ENCODE measurements around the gene GNG12. TPM values are rescaled to one million over a fixed set of nuclear protein-coding genes. Genes with fewer than 3 reads are reported as not detected.
A peak's percentile ranks its signal among the peaks of the same experiment; 100 is the strongest.

Gene GNG12
- total and polyA plus RNA-seq, 9 of the 15 experiments (the other 6 are each of a cell fraction or from before 2014, with no cell fraction given): 2.6 to 6.0 (median 4.1) TPM

- Histone ChIP-seq H3K9ac (ENCODE audit: insufficient read depth in 1 of 2, low read depth in 2 of 2, low read length in 2 of 2) (no peak overlapping the region; a peak in 1 of 4 replicates), H3K4me1 (replicated peaks in 1 of 2; ENCODE audit: control insufficient read depth in 2 of 2, insufficient read depth in 2 of 2, low read length in 2 of 2) (peaks cover 7 to 35% of the 10 kb centered on the region in 2 experiments; a peak in 3 of 5 replicates), H3K4me2 (ENCODE audit: insufficient read depth, low read length) (no peak overlapping the region), H3K27me3 (ENCODE audit: control insufficient read depth in 2 of 2, insufficient read depth in 2 of 2, low read length in 2 of 2) (no peaks in the 10 kb centered on the region), H4K20me1 (replicated peaks; ENCODE audit: control insufficient read depth, insufficient read depth, low read length) (no peaks in the 10 kb centered on the region), H3K4me3 (no peak overlapping the region), H3K9me3 (replicated peaks; ENCODE audit: control insufficient read depth, insufficient read depth, low read depth, low read length) (no peaks in the 10 kb centered on the region), H3K79me2 (ENCODE audit: control insufficient read depth, insufficient read depth, low read length) (no peaks in the 10 kb centered on the region), H2AFZ (ENCODE audit: low read depth, low read length) (peak overlapping the region; percentile 83), H3K27ac (ENCODE audit: extremely low read depth, low read depth, low read length) (no peak overlapping the region), H3K9me1 (ENCODE audit: control insufficient read depth, insufficient read depth, low read length) (no peaks in the 10 kb centered on the region), H3K36me3 (ENCODE audit: control insufficient read depth, insufficient read depth, low read length) (no peaks in the 10 kb centered on the region)
- DNase-seq (ENCODE audit: extremely low read depth in 1 of 4, low spot score in 3 of 4) (no peak), ATAC-seq (no peak), FAIRE-seq (no peak)
- 46% methylated on average over 2 of the region's 2 CpGs for whole genome bisulfite sequencing (ENCODE audit: insufficient coverage, low coverage, missing lambda C conversion rate)
- intact Hi-C loops (cut with micrococcal nuclease): no loop called here
- BruUV-seq (replicated peaks): no TSS peak
- no peak for TF ChIP-seq XRCC4 (IDR thresholded peaks at IDR 0.05; ENCODE audit: extremely low read depth, insufficient read depth, insufficient read length)
- TF ChIP-seq ZNF407 (IDR thresholded peaks at IDR 0.05; ENCODE audit: low read depth): no peak
- TF ChIP-seq ZNF431 (CRISPR knock-in tag; IDR thresholded peaks at IDR 0.05): no peak
- no peak for TF ChIP-seq TGIF2 (CRISPR knock-in tag; IDR thresholded peaks at IDR 0.05)
- no peak for TF ChIP-seq JUND (IDR thresholded peaks at IDR 0.05; ENCODE audit: borderline replicate concordance, low read depth, low read length)
- no peak for TF ChIP-seq JUND (tag; IDR thresholded peaks at IDR 0.05; ENCODE audit: borderline replicate concordance, low read depth, low read length)
- TF ChIP-seq, protein P1, sequence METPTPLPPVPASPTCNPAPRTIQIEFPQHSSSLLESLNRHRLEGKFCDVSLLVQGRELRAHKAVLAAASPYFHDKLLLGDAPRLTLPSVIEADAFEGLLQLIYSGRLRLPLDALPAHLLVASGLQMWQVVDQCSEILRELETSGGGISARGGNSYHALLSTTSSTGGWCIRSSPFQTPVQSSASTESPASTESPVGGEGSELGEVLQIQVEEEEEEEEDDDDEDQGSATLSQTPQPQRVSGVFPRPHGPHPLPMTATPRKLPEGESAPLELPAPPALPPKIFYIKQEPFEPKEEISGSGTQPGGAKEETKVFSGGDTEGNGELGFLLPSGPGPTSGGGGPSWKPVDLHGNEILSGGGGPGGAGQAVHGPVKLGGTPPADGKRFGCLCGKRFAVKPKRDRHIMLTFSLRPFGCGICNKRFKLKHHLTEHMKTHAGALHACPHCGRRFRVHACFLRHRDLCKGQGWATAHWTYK (CRISPR knock-in tag; IDR thresholded peaks at IDR 0.05): no peak
- in situ Hi-C loops (cut with MboI): no loop called here
- ChIA-PET POLR2A (interaction anchor here (1.3 kb wide), 1 partner anchor 10 kb away, joined by 3 read pairs; no protein-coding TSS in a partner anchor), CTCF (ENCODE audit: low intra/inter-chr PET ratio) (no interaction called here)
Observed at GRCh38 chr1:67721650-67722291, 111.5 kb downstream of the GNG12 start.

Measured in K562 (cell line).